Hepatocyte (in vitro differentiated cells): ENCODE measurements around the gene NOX5.

Experiments
- CTCF ChIP-seq: fragments of 200-600 bp; sonication (generic); IDR thresholded peaks from 2 replicates; pipeline ENCODE4 v1.5.1; 2016; ENCODE audit warnings: antibody characterized with exemption, mild to moderate bottlenecking; ENCODE audit not compliant: poor library complexity
- EZH2phosphoT487 ChIP-seq: fragments of 200-600 bp; sonication (generic); IDR thresholded peaks from one replicate; pipeline ENCODE4 v1.6.1; 2018; ENCODE audit warnings: antibody characterized with exemption, mild to moderate bottlenecking, low read depth, moderate library complexity; ENCODE audit not compliant: unreplicated experiment, severe bottlenecking

- TF ChIP-seq CTCF, result no peak
- TF ChIP-seq EZH2phosphoT487, result no peak
Observed at GRCh38 chr15:68993276-68993675, 21.2 kb upstream of the NOX5 start.
